GM15510 (cell line): Measurements from ENCODE around the gene GALNT2.

Source experiments
- POLR2A ChIP-seq: IDR thresholded peaks from 3 replicates; pipeline ENCODE4 v1.6.1; 2011; ENCODE audit warnings: borderline replicate concordance; ENCODE audit not compliant: insufficient read length; ENCODE audit errors: extremely low read depth

The GALNT2 gene

GRCh38 chr1:230243583-230244353 lies 176.7 kb downstream of the GALNT2 start:
- TF ChIP-seq POLR2A, result no peak

- no peak for TF ChIP-seq POLR2A
Measured at GRCh38 chr1:230246551-230246950, 179.5 kb downstream of the GALNT2 start.

- TF ChIP-seq POLR2A, result no peak
Measured at GRCh38 chr1:230248016-230248888, 181.2 kb downstream of the GALNT2 start.

- no peak for TF ChIP-seq POLR2A
Measured at GRCh38 chr1:230248889-230249270, 181.8 kb downstream of the GALNT2 start.

GRCh38 chr1:230249695-230250480 lies 182.8 kb downstream of the GALNT2 start:
- no peak for TF ChIP-seq POLR2A

- TF ChIP-seq POLR2A, result no peak
Measured at GRCh38 chr1:230250666-230251065, 183.6 kb downstream of the GALNT2 start.

GRCh38 chr1:230251644-230252191 lies 184.7 kb downstream of the GALNT2 start:
- no peak for TF ChIP-seq POLR2A

GRCh38 chr1:230253150-230253549 lies 186.1 kb downstream of the GALNT2 start:
- no peak for TF ChIP-seq POLR2A

- TF ChIP-seq POLR2A, result no peak
Measured at GRCh38 chr1:230254265-230254664, 187.2 kb downstream of the GALNT2 start.

- TF ChIP-seq POLR2A, result no peak
Measured at GRCh38 chr1:230255116-230255515, 188.1 kb downstream of the GALNT2 start.

GRCh38 chr1:230255991-230256390 lies 189.0 kb downstream of the GALNT2 start:
- TF ChIP-seq POLR2A, result no peak

GRCh38 chr1:230256896-230257295 lies 189.9 kb downstream of the GALNT2 start:
- no peak for TF ChIP-seq POLR2A

GRCh38 chr1:230259621-230260020 lies 192.6 kb downstream of the GALNT2 start:
- TF ChIP-seq POLR2A, result no peak

- no peak for TF ChIP-seq POLR2A
Measured at GRCh38 chr1:230260831-230261230, 193.8 kb downstream of the GALNT2 start.
